ENCODE results near the gene FCHSD2. TPM values are rescaled to one million over a fixed set of nuclear protein-coding genes. Genes with fewer than 3 reads are reported as not detected.

Gene FCHSD2
- total RNA-seq, 1 donor from 2014 or later: 69.5 TPM

DNA sequence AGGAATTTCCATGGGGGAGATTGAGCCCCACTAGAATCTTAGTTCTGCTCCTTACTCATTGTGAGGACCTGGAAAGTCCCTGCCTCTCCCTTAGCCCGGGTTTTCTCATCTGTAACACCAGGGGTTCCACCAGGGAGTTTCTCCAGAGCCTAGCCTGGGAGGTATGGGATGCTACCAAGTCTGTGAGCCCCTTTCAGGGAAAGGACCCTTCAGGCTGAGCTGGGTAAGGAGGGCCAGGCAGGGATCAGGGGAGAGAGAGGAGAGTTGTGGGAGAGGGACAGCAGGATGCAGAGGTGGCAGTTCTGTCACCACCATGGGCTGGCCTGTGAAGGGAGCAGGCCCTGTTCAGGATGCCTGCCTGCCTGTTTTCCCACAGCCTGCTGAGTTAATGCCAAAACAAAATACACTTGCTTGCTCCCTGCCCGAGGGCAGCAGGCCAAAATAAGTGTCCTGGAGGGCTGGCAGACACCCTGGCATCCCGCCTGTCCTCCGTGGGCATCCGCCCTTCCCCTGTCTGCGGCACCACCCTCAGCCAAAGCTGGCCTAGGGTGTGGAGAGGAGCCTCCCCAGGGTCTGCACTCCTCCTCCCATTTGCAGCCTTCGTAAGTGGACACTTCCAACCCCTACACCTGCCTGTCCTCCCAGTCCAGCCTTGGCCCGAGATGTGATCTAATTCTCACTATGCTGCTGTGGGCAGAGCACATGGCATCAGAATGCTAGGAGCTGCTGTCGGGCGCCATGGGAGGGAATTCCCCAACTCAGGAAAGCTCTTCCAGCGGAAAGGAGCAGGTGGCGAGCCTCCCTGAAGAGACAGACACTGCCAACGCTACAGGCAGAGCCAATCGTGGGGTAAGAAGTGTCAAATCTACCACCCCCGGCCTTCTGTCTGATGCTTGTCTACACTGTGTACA is 5.9 kb upstream of the FCHSD2 start:
- H3K27ac Mint-ChIP-seq (ENCODE audit: unreplicated experiment): peak overlapping the region; percentile 95
- TF ChIP-seq CTCF (IDR thresholded peaks at IDR 0.05): no peak
- no peaks in the 10 kb centered on the region for H3K9me3 Mint-ChIP-seq (ENCODE audit: low read depth)
- H3K36me3 Mint-ChIP-seq (ENCODE audit: low read depth): no peaks in the 10 kb centered on the region
- no peak for DNase-seq (ENCODE audit: low spot score)
- H3K27me3 Mint-ChIP-seq (ENCODE audit: low read depth): no peaks in the 10 kb centered on the region
- peak overlapping the region; percentile 48 for H3K4me3 Mint-ChIP-seq (ENCODE audit: unreplicated experiment)
- H3K4me1 Mint-ChIP-seq (ENCODE audit: low read depth): peaks cover 56% of the 10 kb centered on the region

DNA sequence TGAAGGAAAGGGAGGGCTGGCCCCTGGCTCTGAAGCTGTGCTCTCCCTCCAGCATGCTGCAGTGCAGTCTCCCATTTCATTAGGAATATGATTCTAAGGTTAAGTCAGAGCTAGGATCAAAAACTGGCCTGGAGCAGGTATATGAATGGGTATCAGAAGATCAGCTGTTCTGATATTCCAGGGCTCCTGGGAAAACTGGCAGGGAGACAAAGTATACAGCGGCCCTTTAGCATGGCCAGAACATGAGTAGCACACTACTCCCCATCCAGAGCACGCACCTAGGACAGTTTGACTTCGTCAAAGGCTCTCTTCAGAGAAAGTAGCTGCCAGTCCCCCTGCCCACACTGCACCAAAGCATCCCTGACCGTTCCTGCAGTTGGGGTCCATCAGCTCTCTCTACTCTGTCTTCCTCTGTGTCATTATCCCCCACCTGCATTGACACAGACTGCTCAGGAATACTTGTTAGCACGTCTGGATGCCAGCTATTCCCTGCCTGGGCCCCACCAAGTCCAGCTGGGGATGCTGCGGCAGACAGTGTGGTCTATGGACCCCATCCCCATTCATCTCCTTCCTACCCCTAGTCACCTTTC is 4.0 kb upstream of the FCHSD2 start:
- TF ChIP-seq CTCF (IDR thresholded peaks at IDR 0.05): no peak
- H3K4me3 Mint-ChIP-seq (ENCODE audit: unreplicated experiment): no peak overlapping the region
- H3K9me3 Mint-ChIP-seq (ENCODE audit: low read depth): no peaks in the 10 kb centered on the region
- H3K36me3 Mint-ChIP-seq (ENCODE audit: low read depth): no peaks in the 10 kb centered on the region
- H3K27me3 Mint-ChIP-seq (ENCODE audit: low read depth): no peaks in the 10 kb centered on the region
- no peak overlapping the region for H3K27ac Mint-ChIP-seq (ENCODE audit: unreplicated experiment)
- peaks cover 56% of the 10 kb centered on the region for H3K4me1 Mint-ChIP-seq (ENCODE audit: low read depth)
- no peak for DNase-seq (ENCODE audit: low spot score)

- Mint-ChIP-seq H3K4me3 (ENCODE audit: unreplicated experiment) (peak overlapping the region; percentile 74), H3K9me3 (ENCODE audit: low read depth) (no peaks in the 10 kb centered on the region)
- no peak for TF ChIP-seq CTCF (IDR thresholded peaks at IDR 0.05)
Measured at GRCh38 chr11:73143126-73143838, 1.2 kb upstream of the FCHSD2 start.

GRCh38 chr11:73141309-73142127 is 600 bp downstream of the FCHSD2 start:
- Mint-ChIP-seq H3K27ac (ENCODE audit: unreplicated experiment) (peak overlapping the region; percentile 97), H3K4me3 (ENCODE audit: unreplicated experiment) (peak overlapping the region; percentile 94), H3K4me1 (ENCODE audit: low read depth) (peaks cover 49% of the 10 kb centered on the region), H3K36me3 (ENCODE audit: low read depth) (peaks cover 6% of the 10 kb centered on the region), H3K9me3 (ENCODE audit: low read depth) (no peaks in the 10 kb centered on the region), H3K27me3 (ENCODE audit: low read depth) (no peaks in the 10 kb centered on the region)
- TF ChIP-seq CTCF (IDR thresholded peaks at IDR 0.05): no peak
- DNase-seq (ENCODE audit: low spot score): no peak

More at GRCh38 chr11:73143126-73143838, 1.2 kb upstream of the FCHSD2 start:
- no peaks in the 10 kb centered on the region for H3K27me3 Mint-ChIP-seq (ENCODE audit: low read depth)
- H3K36me3 Mint-ChIP-seq (ENCODE audit: low read depth): peaks cover 2% of the 10 kb centered on the region
- peaks cover 56% of the 10 kb centered on the region for H3K4me1 Mint-ChIP-seq (ENCODE audit: low read depth)
- DNase-seq (ENCODE audit: low spot score): no peak
- peak overlapping the region; percentile 97 for H3K27ac Mint-ChIP-seq (ENCODE audit: unreplicated experiment)
